HG03558 (cell line): ENCODE results near the gene PCID2.

Experiments
- ATAC-seq: cut with Tn5 transposase; IDR thresholded peaks from one replicate; pipeline ENCODE4 v1.9.1; 2021; ENCODE audit warnings: moderate number of reproducible peaks; ENCODE audit not compliant: unreplicated experiment; ENCODE audit errors: extremely low read depth

PCID2 gene

DNA sequence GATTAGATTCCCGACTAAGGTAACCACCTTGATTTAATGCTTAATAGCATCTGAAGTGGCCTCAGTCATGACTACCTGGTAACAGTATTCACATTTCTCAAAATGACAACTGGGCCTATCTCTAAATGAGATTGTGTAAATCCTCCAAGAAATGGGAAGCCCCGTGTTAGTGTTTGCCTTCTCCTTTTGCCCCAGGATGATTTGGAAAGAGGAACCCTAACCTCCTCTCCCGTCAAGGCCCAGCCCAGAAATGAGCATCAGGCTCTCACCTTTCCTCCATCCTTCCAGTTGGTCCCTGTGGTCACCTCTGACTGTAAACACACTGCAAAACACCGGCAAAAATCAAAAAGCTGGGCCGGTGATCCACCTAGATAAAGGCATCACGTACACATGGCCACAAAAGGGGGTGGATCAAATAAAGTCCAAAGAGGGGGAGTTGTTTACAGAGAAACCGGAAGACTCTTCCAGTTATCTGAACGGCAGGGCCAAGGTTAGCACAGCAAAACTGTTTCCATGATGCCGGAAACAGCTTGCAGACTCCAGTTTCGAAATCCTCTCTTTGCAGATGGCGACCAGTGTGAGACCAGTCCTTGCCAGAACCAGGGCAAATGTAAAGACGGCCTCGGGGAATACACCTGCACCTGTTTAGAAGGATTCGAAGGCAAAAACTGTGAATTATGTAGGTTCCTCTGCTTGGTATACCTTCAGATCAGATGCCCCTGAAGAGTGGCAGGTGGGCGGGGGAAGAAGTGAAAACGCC, 69.5 kb downstream of the PCID2 start:
- no peak for ATAC-seq

DNA sequence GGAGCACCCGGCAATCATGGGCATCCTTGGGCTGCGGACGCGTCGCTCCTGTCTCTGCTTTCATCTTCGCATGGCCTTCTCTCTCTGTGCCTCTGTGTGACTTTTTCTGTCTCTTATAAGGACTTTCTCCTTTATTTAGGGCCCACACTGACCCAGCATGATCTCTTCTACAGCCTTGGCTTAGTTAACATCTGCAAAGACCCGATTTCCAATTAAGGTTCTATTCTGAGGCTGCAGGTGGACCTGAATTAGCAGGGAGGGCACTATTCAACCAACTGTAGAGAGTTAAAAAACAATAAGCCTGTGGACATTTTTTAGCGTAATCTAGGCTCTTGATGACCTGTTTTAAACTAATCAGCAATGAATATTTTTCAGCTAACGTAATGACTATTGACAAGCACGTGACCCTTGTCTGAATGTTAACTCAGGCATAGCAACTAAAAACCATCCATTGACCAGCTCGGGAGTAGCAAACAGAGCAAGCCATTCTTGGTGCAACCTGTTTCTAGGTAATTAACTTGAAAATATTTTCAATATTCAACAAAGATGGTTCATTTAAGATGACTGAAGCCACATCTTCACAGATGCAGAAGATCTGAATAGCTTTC, 70.7 kb downstream of the PCID2 start:
- no peak for ATAC-seq

DNA sequence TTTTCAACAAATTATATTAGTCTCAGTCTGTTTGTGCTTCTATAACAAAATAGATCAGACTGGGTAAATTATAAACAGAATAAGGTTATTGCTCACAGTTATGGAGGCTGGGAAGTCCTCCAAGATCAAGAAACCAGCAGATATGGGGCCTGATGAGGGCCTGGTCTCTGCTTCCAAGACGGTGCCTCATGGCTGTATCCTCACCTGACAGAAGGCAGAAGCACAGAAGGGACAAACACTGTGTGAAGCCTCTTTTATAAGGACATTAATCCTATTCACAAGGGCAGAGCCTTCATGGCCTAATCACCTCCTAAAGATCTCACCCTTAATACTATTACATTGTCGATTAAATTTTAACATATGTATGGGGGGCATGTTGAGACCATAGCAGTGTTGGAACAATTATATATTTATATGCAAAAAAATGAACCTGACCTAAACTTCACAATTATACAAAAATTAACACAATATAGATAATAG, 73.1 kb downstream of the PCID2 start:
- ATAC-seq: no peak

DNA sequence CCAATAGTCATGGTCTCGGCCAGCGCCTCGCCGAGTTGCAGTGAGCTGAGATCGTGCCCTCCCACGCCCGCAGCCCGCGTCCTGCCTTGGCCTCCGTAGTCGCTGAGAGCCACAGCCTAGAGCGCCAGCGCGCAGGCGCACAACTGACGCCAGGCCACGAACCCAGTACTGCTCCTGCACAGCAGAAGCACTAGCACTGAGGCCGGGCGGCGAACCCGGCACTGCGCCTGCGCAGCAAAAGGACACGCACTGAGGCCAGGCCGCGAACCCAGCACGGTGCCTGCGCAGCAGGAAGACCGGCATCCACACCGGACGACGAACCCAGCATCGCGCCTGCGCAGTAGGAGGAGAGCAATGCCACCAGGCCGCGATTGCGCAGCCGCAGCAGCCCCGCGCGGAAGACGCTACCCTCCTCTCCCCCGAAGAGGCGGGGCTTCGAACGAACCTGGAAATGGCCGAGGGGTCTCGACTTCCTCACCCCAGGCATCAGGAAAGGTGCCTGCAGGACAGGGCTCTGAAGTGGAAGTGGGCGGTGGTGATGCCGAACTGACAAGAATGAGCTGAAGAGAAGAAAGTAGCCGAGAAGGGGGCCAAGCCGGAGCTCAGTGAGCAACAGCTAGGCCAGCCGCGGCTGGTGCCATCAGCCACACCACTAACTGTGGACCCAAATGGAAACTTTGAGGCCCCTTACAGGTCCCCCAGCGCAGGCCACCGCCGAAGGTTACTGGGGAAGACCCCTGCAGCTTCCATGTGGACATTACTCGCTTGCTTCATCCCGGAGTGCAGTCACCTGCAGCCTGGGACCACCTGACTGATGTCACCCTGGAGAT, 78.3 kb downstream of the PCID2 start:
- no peak for ATAC-seq

DNA sequence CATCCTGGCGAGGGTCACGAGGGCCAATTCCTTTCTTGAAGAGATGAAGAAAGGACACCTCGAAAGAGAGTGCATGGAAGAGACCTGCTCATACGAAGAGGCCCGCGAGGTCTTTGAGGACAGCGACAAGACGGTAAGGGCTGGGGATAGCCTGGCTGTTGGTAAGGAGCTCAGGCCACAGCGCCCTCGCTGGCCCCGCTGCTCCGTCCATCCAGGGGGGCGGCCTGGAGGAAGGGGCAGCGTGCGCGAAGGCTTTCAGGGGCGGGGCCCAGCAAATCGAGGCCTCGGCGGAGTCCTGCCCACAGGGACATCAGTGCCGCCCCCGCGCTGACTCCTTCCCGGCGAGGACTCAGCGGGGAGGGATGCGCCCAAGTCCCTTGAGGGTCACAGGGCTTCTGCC, 79.0 kb downstream of the PCID2 start:
- ATAC-seq: no peak
